B cell (primary cell): Measurements from ENCODE around the gene NFATC2. TPM values are rescaled to one million over a fixed set of nuclear protein-coding genes. Genes with fewer than 3 reads are reported as not detected.

ENCODE experiments used
- ATAC-seq: fragments of 200-7000 bp; cut with Tn5 transposase; one replicate; pipeline ENCODE4 v1.10.0; 2021; ENCODE audit warnings: low read depth, mild to moderate bottlenecking, moderate number of reproducible peaks, moderate library complexity
- CTCF ChIA-PET: fragments of 350-600 bp; sonication (Branson Sonifier 250); formaldehyde crosslinking; loops from one replicate; lab custom pipeline; 2021; ENCODE audit warnings: antibody characterized with exemption, inconsistent platforms; lab: Charles Lee
- POLR2A ChIA-PET: fragments of 350-600 bp; sonication (Branson Sonifier 250); formaldehyde crosslinking; loops from one replicate; lab custom pipeline; 2021; ENCODE audit warnings: antibody characterized with exemption; lab: Charles Lee
- DNase-seq: peaks from one replicate; pipeline ENCODE4 v3.0.0; 2013
- H2AFZ ChIP-seq: 2 replicates; pipeline ENCODE4 v1.6.1; 2012; ENCODE audit warnings: mild to moderate bottlenecking, low read depth, low read length; ENCODE audit not compliant: insufficient read depth, poor library complexity, severe bottlenecking
- H3K27ac ChIP-seq, 2 donors: 1 replicate in 1 of 2; 2 replicates in 1 of 2; pipeline ENCODE4 v1.5.1; 2012 to 2013; ENCODE audit warnings: low read length in 2 of 2, mild to moderate bottlenecking in 2 of 2, moderate library complexity in 1 of 2
- H3K27me3 ChIP-seq, 4 experiments: fragments of 200-600 bp in 1 of 4; sonication (generic) in 1 of 4; replicated peaks in 1 of 4; 1 replicate in 2 of 4; 2 replicates in 2 of 4; pipeline versions ENCODE4 v1.6.1 to v1.7.0; 2013 to 2016; ENCODE audit warnings: low read length in 3 of 4, mild to moderate bottlenecking in 2 of 4, mixed read lengths in 1 of 4, moderate library complexity in 1 of 4; ENCODE audit not compliant: insufficient read depth in 4 of 4, control insufficient read depth in 3 of 4; ENCODE audit errors: control extremely low read depth in 1 of 4
- H3K36me3 ChIP-seq, 2 experiments: replicated peaks in 1 of 2; 1 replicate in 1 of 2; 2 replicates in 1 of 2; pipeline versions ENCODE4 v1.6.1 to v1.7.1; 2013; ENCODE audit warnings: low read length in 1 of 2; ENCODE audit not compliant: insufficient read depth in 2 of 2, control insufficient read depth in 1 of 2; ENCODE audit errors: control extremely low read depth in 1 of 2, extremely low read depth in 1 of 2
- H3K4me1 ChIP-seq, 2 donors: fragments of 200-600 bp in 1 of 2; sonication (generic) in 1 of 2; 1 replicate in 1 of 2; 2 replicates in 1 of 2; pipeline versions ENCODE4 v1.5.1 to v1.6.1; 2013 to 2017; ENCODE audit warnings: low read length in 2 of 2; ENCODE audit not compliant: control insufficient read depth in 2 of 2, insufficient read depth in 2 of 2
- H3K4me2 ChIP-seq: replicated peaks from 2 replicates; pipeline ENCODE3; 2012; ENCODE audit warnings: mild to moderate bottlenecking, low read depth, low read length; ENCODE audit not compliant: poor library complexity, severe bottlenecking
- H3K4me3 ChIP-seq, 5 experiments: fragments of 200-600 bp in 1 of 5; sonication (generic) in 1 of 5; 1 replicate in 3 of 5; 2 replicates in 2 of 5; pipeline versions ENCODE4 v1.5.1 to v1.7.0; 2011 to 2016; ENCODE audit warnings: low read length in 4 of 5, mild to moderate bottlenecking in 4 of 5, low read depth in 2 of 5, control low read depth in 1 of 5, moderate library complexity in 1 of 5; ENCODE audit not compliant: insufficient read depth in 1 of 5; ENCODE audit errors: control extremely low read depth in 1 of 5, extremely low read depth in 1 of 5
- H3K79me2 ChIP-seq: fragments of 200-600 bp; sonication (generic); one replicate; pipeline ENCODE4 v1.6.0; 2016; ENCODE audit warnings: low read length; ENCODE audit not compliant: control insufficient read depth, insufficient read depth
- H3K9ac ChIP-seq: fragments of 200-600 bp; sonication (generic); 2 replicates; pipeline ENCODE4 v1.6.1; 2017; ENCODE audit warnings: mild to moderate bottlenecking, low read length, moderate library complexity
- H3K9me3 ChIP-seq, 3 donors: one replicate each; pipeline versions ENCODE4 v1.6.1 to v1.7.1; 2013; ENCODE audit warnings: low read length in 2 of 3; ENCODE audit not compliant: control insufficient read depth in 2 of 3, insufficient read depth in 1 of 3; ENCODE audit errors: control extremely low read depth in 1 of 3
- H4K20me1 ChIP-seq: 2 replicates; pipeline ENCODE4 v1.6.0; 2012; ENCODE audit warnings: mild to moderate bottlenecking, low read length; ENCODE audit not compliant: insufficient read depth, control insufficient read depth, poor library complexity, severe bottlenecking
- H3K27ac Mint-ChIP-seq: one replicate; pipeline ENCODE4 v1.8.0; 2021; ENCODE audit warnings: mixed read lengths
- H3K27me3 Mint-ChIP-seq: one replicate; pipeline ENCODE4 v1.8.0; 2021; ENCODE audit warnings: mixed read lengths
- H3K4me1 Mint-ChIP-seq: one replicate; pipeline ENCODE4 v1.8.0; 2021; ENCODE audit warnings: mixed read lengths
- H3K4me3 Mint-ChIP-seq: one replicate; pipeline ENCODE4 v1.8.0; 2021; ENCODE audit warnings: mixed read lengths
- H3K9me3 Mint-ChIP-seq: one replicate; pipeline ENCODE4 v1.8.0; 2022; ENCODE audit warnings: mixed read lengths; ENCODE audit not compliant: insufficient read depth
- CTCF ChIP-seq: fragments of 200-600 bp; IDR thresholded peaks from one replicate; pipeline ENCODE4 v1.8.0; 2022; ENCODE audit warnings: antibody characterized with exemption, mild to moderate bottlenecking
- EZH2 ChIP-seq: IDR thresholded peaks from 2 replicates; pipeline ENCODE4 v1.6.1; 2012; ENCODE audit warnings: borderline replicate concordance, low read depth, mild to moderate bottlenecking, moderate library complexity, low read length; ENCODE audit not compliant: insufficient read depth, poor library complexity, severe bottlenecking
- WGBS: methylation state at CpG from one replicate; pipeline ENCODE4 v1.1.5; 2013; ENCODE audit warnings: missing lambda C conversion rate; ENCODE audit not compliant: insufficient coverage; 5-methylcytosine and 5-hydroxymethylcytosine counted together
- intact Hi-C: fragments of 100-400 bp; cut with micrococcal nuclease; formaldehyde crosslinking; loops from one replicate; pipeline ENCODE4 v1.10.0; 2022
- polyA plus RNA-seq: library from polyadenylated mRNA; depleted of rRNA; stranded (reverse); fragments of >200 nt; gene quantifications from 2 replicates; pipeline ENCODE4 v1.2.3, GENCODE V29; 2012
- total RNA-seq, 2 donors: library from RNA; stranded (reverse); fragments of 120-200 nt in 1 of 2; gene quantifications; 1 replicate in 1 of 2; 2 replicates in 1 of 2; pipeline versions ENCODE4 v1.2.3 to v1.2.4, GENCODE V29; 2013 to 2022

The NFATC2 gene
- total and polyA plus RNA-seq, 2 donors (not counting 1 experiment from before 2014, with no cell fraction given) = 10.1 to 38.0 TPM

- Histone ChIP-seq H3K4me3 (no peak overlapping the region), H3K27ac (no peak overlapping the region), H3K36me3 (peaks cover 0 to 89% of the 10 kb centered on the region in 2 experiments), H3K27me3 (no peaks in the 10 kb centered on the region), H3K4me2 (no peak overlapping the region), H3K4me1 (peaks cover 9 to 21% of the 10 kb centered on the region in 2 donors), H3K9me3 (no peaks in the 10 kb centered on the region), H3K79me2 (peaks cover 21% of the 10 kb centered on the region), H2AFZ (no peak overlapping the region), H4K20me1 (no peaks in the 10 kb centered on the region), H3K9ac (no peak overlapping the region)
- TF ChIP-seq EZH2 (no peak), CTCF (no peak)
- ChIA-PET POLR2A (no interaction called here), CTCF (interaction anchor here (2.2 kb wide), 1 partner anchor 44 kb away, joined by 9 read pairs; no protein-coding TSS in a partner anchor)
- Mint-ChIP-seq H3K9me3 (no peaks in the 10 kb centered on the region), H3K27ac (no peak overlapping the region), H3K4me3 (no peak overlapping the region), H3K27me3 (no peaks in the 10 kb centered on the region), H3K4me1 (peaks cover 36% of the 10 kb centered on the region)
- intact Hi-C loops = no loop called here
- ATAC-seq (no peak), DNase-seq (no peak)
- 81% methylated on average over 6 of the region's 14 CpGs for WGBS
Measured at GRCh38 chr20:51430198-51430950, 112.1 kb downstream of the NFATC2 start.

- H3K27ac Mint-ChIP-seq = no peak overlapping the region
Measured at GRCh38 chr20:51429696-51430095, 112.8 kb downstream of the NFATC2 start.

More at GRCh38 chr20:51429696-51430095, 112.8 kb downstream of the NFATC2 start:
- CTCF ChIA-PET = interaction anchor here (1.3 to 2.2 kb wide), 2 partner anchors 43 to 166 kb away, joined by 3 to 9 read pairs; no protein-coding TSS in a partner anchor
- Histone ChIP-seq H3K4me2 (no peak overlapping the region), H4K20me1 (no peaks in the 10 kb centered on the region), H3K4me3 (no peak overlapping the region), H3K36me3 (peaks cover 0 to 86% of the 10 kb centered on the region in 2 experiments), H3K9ac (no peak overlapping the region), H3K27me3 (no peaks in the 10 kb centered on the region), H3K27ac (no peak overlapping the region), H3K79me2 (peaks cover 21% of the 10 kb centered on the region), H3K4me1 (peaks cover 15 to 28% of the 10 kb centered on the region in 2 donors), H3K9me3 (no peaks in the 10 kb centered on the region), H2AFZ (no peak overlapping the region)
- no peak for TF ChIP-seq EZH2
- TF ChIP-seq CTCF = no peak
- Mint-ChIP-seq H3K9me3 (no peaks in the 10 kb centered on the region), H3K4me3 (no peak overlapping the region), H3K4me1 (peaks cover 40% of the 10 kb centered on the region), H3K27me3 (no peaks in the 10 kb centered on the region)
- POLR2A ChIA-PET = no interaction called here
- WGBS = 72% methylated on average over 10 of the region's 10 CpGs
- intact Hi-C loops = no loop called here
- no peak for DNase-seq
- ATAC-seq = no peak
